Stomach (tissue), 4 donors: ENCODE results near the gene LRRC7.

Source experiments
- CTCF ChIP-seq, 7 experiments: fragments of 450-650 bp in 4 of 7; fragments of 200-600 bp in 3 of 7; sonication (generic) in 3 of 7; IDR thresholded peaks; one replicate each; pipeline ENCODE4 v1.5.1; 2016 to 2019; ENCODE audit warnings: antibody characterized with exemption in 7 of 7, control low read depth in 2 of 7, mild to moderate bottlenecking in 1 of 7
- EP300 ChIP-seq: sonication (generic); formaldehyde crosslinking; IDR thresholded peaks from one replicate; pipeline ENCODE4 v1.6.1; 2017; ENCODE audit warnings: antibody characterized with exemption
- POLR2A ChIP-seq, 4 donors: fragments of 450-650 bp; IDR thresholded peaks; one replicate each; pipeline ENCODE4 v1.6.1; 2016; ENCODE audit warnings: antibody characterized with exemption in 4 of 4, control low read depth in 2 of 4, mild to moderate bottlenecking in 1 of 4, moderate library complexity in 1 of 4
- POLR2AphosphoS5 ChIP-seq, 3 donors: sonication (generic); formaldehyde crosslinking; IDR thresholded peaks; one replicate each; pipeline ENCODE4 v1.6.1; 2016; ENCODE audit warnings: antibody characterized with exemption in 3 of 3

- TF ChIP-seq CTCF (IDR thresholded peaks at IDR 0.05) (no peak), POLR2A (IDR thresholded peaks at IDR 0.05) (no peak), EP300 (no peak), POLR2AphosphoS5 (IDR thresholded peaks at IDR 0.05) (no peak)
Measured at GRCh38 chr1:70101231-70101630, 533.5 kb downstream of the LRRC7 start.
